NCI-H524 treated with DMSO at 0.1 percent for 48 hours (cell line): Measurements from ENCODE around the gene SLC2A6.

Source experiments
- DNase-seq: peaks from one replicate; lab custom pipeline; 2025; lab: John Stamatoyannopoulos, UW

SLC2A6 gene, protein sequence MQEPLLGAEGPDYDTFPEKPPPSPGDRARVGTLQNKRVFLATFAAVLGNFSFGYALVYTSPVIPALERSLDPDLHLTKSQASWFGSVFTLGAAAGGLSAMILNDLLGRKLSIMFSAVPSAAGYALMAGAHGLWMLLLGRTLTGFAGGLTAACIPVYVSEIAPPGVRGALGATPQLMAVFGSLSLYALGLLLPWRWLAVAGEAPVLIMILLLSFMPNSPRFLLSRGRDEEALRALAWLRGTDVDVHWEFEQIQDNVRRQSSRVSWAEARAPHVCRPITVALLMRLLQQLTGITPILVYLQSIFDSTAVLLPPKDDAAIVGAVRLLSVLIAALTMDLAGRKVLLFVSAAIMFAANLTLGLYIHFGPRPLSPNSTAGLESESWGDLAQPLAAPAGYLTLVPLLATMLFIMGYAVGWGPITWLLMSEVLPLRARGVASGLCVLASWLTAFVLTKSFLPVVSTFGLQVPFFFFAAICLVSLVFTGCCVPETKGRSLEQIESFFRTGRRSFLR

DNA sequence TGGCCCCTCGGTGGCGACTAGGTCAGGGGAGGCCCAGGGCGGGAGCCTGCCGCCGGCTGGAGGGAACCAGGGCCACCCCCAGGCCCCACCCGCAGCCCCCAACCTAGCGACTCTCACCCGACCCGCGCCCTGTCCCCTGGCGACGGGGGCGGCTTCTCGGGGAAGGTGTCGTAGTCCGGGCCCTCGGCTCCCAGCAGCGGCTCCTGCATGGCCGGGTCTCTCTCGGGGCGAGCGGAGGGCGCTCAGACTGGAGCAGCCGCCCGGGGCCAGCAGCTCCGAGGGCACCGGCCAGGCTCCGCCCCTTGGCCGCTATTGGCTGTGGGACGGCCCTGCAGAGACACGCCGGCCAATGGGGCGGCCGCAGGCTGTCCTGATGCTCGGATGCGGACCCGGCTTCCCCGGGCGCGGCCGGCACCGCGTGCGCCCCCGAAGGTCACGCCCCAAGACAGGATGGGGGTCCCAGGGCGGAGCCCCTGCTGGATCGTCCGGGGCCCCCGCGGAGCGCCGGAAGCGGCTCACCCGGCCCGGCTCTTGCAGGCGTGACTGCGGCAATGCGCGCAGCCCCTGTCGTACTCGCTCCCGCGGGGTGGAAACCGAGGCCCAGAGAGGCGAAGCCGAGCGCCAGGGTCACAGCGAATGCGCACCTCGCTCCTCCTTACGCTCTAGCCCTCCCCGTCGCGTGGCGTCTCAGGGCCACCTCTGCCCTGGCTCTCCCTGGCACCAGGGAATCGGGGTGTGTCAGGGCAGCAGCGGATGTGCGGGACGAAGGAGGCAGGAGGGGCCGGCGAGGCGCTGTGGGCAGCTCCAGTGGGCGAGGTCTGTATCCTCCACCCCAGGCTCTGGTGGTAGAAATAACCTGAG is at the start of gene SLC2A6:
TSS of gene SLC2A6 (minus strand) at position 249 of the 861 bp plus-strand sequence. CDS start at position 209, 40 bp downstream.
- peak; percentile 16 for DNase-seq

DNA sequence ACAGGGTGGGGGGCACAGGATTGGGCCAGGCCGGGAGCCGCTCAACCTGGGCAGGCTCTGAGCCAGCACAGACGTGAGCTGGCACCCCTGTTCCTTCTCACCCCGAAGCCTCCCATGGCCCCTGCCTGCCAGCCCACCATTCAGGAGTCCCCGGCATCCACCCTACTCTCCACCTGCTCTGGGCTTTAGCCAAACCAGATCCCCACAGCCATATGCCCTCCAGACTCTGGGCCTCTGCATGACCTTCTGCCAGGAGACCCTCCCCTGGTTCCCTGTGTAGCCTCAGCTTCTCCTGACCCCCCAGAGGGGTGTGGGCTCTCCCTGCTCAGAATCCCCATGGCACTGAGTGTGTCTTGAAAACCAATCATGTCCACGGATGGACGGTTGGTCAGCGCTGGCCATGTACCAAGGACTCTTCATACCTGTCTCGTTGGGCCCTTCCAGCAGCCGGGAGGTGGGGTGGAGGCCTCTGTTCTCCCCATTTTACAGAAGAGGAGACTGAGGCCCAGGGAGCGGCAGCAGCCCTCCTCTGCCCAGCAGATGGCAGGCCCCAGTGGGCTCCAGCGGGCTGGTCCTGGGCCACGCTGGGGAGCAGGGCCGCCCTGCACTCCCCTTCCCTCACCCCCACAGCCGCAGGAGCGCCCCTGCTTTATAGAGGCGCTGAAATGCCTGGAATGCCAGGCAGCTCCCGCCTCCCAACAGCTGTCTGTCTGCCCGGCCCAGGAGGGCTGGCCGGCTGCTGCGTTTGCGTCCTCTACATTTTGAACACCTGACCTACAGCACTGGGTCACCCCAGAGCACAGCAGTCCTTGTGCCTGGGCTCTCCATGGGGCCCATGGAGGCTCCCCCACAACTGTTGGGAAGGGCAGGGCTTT is 49.3 kb upstream of the SLC2A6 start:
- no peak for DNase-seq

DNA sequence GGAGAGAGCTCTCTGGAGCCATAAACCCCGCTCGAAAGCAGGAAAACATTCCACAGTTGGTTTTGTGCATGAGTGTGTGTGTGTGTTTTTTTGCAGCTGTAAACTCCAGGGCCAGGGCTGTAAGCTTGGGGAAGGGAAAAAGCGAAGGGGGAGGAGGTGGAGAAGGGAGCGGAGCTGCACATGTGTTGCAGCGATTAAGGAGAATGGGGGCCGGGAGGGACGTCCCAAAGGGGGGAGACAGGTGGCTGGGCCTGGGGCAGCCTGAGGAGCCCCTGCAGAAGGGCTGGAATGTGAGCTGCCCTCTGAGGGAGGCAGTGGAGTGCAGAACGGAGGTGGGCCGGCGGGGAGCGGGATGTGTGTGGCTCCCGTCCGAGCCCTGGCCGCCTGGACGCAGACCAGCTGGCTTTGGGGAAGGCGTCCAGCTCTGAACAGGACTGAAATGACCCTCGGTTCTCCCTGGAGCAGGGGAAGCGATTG is 48.6 kb upstream of the SLC2A6 start:
- no peak for DNase-seq

DNA sequence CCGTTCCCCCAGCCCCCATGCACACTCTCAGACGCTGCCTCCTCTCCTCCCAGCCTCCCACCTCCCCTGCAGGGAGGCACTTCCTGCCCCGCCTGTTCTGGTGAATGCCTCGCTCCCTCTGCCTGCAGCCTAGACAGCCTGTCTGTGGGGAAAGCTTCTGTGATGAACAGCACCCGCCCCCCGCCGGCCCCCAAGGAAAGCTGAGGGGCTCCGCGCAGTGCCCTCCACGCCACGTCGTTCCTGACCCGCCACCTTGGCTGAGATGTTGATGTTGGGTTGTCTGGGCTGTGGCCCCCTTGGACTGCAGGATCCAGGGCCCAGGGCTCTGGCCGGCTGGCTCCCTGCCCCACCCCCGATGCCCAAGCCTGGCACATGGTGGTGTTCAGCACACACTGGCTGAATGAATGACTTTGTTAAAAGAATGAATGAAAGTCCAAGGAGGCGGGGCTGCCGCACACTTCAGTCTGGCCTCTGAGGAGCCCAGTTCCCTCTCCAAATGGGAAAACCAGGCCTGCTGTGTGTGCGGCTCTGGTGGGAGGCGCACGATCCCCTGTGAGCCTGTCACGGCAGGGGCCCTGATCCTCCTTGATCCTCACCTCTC is 47.9 kb upstream of the SLC2A6 start:
- no peak for DNase-seq

DNA sequence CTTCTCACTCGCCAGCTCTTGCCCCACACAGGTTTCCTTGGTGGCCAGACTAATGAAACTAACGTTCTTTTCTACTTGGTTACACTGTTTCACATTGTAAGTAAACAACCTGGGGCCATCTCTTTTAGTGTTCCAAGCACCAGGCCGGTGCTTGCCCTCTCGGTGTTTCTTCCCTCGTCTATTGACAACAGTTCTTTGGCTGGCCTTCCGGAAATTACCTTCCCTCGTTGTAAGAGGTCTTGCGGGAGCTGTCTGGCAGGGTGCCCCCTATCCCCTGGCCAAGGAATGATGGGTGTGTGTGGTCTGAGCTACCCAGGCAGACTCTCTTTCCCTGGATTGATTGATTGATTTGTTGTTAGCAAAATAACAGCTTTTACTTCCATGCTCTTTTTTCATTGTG is 46.8 kb upstream of the SLC2A6 start:
- DNase-seq, result no peak

DNA sequence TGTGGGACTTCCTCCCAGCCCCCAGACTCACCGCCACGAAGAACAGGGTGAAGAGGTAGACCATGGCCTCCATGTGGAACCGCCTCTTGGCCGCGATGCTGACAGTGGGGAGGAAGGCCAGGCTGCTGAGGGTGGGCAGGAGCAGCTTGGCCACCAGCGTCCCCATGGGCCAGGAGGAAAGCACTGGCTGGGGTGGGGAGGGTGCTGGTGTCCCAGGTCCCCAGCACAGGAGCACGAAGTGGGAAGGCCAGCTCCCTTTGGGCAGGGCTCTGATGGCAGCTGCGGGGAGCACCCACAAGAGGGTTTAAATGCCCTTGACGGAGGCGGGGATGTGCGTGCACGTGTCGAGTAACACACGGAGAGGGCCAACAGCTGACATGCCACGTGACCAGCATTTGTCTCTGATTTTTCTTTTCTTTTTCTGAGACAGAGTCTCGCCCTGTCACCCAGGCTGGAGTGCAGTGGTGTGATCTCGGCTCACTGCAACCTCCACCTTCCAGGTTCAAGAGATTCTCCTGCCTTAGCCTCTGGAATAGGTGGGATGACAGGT is 45.9 kb upstream of the SLC2A6 start, which contains the start of gene MYMK:
TSS of gene MYMK (minus strand) at position 281 of the 550 bp plus-strand sequence. CDS start at position 166, 115 bp downstream.
- DNase-seq, result no peak

DNA sequence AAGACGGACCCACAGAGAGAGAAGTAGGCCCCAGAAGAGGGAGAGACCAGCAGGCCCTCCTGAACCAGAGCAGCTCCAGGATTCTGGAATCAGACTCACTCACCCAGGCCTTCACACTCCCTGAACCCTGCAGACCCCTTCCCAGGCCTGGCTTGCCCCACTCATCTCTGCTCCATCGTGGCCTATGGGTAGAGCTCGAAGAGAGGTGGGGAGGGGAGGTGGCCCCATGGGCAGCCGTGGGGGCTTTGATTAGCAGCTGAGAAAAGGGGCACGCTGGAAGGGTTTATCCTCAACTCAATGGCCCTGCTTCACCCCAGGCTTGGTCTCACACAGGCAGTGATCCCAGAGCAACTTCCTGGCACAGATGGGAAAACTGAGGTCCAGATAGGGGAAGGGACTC is 45.2 kb upstream of the SLC2A6 start:
- DNase-seq, result no peak

DNA sequence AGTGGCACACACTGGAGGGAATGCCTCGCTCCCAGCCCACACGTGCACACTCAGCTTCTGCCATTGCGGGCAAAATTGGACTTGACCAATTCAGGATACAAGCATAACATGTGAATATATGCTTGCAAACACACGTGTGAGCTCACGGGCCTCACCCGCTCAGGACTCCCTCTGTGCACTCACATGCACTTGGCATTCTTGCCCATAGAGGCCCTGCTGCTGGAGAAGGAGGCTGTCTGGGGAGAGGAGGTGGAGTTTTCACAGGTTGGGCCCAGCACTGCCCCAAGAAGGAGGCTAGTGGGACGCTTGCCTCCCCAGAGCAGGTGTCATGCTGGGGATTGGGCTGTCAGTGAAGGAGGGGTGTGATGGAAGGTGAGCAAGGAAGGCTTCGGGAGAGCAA is 44.2 kb upstream of the SLC2A6 start:
- DNase-seq, result no peak

DNA sequence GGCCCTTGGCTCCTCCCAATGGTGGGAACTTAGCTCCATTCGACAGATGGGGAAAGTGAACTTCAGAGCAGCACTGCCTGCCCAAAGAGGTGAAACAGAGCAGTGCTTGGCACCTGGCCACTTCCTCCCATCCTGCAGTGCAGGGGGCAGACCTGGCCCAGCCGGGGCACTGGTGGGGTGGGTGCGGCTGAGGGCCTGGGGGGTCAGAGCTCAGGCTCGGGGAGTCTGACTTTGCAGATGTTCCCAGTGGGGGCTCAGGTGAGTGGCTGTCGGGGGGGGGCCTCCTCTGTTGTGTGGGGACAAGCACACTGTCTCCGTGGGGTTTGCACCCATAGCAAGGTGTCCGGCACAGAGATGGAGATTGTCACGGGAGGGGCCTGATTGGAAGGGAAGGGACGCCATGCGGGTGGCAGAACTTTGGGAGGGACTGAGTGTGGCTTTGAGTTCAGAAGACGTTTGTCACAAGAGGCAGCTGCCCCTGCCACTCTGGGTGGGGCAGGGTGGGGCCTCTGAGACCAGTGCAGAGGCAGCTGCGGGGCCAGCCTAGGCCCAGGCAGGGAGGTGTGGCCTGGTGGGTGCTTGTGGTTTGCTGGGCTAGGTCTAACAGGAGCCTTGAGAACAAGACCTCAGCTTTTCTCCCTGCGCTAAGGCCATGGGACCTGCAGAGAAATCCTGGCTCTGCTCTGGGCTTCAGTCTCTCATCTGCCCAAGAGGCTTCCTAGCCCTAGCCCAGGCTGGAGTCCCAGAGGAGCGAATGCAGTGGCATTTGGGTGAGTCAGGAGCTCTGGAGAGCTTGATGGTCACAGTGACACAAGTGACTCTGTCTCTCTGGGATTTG is 43.4 kb upstream of the SLC2A6 start:
- no peak for DNase-seq

DNA sequence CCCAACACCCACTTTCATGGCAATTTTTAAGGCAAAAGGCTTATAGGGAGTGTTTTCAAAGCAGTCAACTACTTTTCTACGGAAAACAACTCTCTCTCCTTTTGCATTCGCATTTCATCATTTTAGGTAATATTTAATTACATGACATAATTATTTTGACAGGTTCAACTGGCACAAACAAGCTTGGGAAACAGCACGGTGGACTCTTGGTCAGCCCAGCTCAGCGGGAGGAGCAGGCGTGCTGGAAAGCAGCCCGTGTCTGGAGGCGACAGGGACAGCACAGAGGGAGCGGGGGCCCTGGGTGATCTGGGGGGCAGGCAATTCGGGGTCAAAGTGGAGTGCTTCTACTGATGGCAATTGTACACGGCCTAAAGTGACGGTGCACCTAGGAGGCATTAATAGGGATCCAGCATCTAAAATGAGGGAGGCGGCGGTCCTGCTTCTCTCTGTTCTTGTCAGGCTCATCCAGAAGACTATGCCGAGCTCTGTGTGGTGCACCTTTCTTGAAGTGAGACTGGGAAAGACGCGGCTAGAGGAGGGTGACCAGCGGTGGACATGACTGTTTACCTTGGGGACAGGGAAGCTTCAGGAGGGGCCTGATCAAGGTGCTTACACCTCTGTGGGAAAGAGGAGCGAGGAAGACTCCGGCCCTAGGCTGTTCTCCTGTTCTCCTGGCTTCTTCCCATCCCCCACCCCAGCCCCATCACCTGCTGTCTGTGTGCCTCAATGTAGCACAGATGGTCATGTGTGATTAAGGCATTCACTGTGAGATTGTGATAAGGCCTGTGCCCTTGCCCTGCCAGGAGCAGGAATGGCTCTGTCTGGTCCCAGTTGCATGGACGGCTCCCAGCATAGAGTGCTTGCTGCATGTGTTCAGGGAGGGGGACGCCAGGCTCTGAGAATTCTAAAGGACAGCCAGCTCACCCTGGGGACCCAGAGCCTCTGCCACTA is 42.5 kb upstream of the SLC2A6 start:
- DNase-seq, result peak; percentile 20

DNA sequence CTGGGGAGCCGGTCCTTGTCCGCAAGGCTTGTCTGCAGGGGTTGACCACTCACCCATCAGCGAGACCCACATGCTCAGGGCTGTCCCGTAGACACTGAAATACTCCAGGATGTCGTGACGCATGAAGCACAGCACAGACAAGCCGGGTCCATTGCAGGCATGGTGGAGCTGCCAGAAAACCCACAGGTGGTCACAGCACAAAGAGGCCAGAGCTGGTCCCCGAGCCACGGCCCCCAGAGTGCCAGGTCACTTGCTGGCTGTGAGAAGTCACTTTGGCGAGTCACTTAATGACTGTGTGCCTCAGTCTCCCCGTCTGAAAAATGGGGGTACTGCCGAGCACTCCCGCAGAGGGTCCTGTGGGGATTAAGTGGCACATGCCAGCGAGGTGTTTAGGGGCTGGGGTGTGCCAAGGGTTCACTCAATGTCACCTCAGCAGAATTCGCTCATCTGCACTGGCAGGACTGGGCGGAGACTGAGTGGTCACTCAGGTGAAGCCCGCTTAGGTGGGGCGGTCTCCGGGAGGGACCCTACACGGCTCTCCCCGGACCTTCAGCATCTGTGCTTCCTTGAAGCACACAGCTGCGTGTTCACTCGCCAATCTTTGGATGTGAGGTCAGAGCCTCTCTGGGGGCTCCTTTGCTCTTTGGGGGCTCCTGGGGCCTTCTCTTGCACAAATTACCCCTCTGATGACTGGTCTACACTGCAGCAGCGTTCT is 41.4 kb upstream of the SLC2A6 start:
- no peak for DNase-seq

DNA sequence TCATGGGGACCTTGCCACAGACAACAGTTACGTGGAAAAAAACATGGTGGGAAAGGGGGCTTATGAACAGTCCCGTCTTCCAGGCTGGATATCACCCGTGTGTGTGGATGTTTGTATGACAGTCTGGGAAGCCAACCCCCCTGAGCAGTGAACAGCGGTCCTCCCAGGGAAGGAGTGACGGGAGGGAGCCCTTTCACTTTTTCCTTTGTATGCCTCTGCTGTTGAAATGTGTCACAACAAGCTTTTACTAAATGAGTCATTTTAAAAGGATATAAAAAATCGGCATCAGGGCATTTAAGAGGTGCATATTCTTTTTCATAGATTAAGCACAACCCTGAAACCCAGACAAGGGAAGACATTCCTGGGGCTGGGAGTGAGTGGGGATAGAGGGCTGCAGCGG is 40.8 kb upstream of the SLC2A6 start:
- DNase-seq, result no peak

DNA sequence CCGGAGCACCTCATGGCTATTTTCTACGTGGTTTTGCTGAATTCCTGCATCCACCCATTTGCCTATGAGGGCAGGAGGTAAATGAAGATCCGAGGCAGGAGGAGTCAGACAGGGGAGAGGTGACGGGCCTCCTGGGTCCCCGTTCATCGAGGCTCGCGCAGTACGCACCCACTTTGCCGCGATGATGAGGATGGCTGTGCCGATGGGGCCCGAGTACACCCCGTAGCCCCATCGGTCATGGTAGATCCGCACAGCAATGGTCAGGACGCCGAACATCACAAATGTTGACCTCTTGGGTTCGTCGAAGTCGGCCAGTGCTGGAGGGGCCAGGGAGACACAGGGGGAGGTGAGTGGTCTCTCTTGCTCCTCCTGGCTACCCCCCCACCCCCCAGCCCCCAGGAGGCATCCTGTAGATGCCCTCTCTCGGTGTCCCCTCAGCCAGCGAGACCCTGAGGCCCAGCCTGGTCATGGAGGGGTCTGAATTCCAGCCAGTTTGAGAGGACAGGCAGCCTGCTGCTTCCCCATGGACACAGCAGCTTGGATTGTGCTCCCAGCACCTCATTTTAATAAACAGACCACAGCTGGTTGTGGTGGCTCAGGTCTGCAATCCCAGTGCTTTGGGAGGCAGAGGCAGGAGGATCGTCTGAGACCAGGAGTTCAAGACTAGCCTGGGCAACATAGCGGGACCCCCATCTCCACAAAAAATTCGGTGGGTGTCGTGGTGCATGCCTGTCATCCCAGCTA is 40.0 kb upstream of the SLC2A6 start:
- no peak for DNase-seq

DNA sequence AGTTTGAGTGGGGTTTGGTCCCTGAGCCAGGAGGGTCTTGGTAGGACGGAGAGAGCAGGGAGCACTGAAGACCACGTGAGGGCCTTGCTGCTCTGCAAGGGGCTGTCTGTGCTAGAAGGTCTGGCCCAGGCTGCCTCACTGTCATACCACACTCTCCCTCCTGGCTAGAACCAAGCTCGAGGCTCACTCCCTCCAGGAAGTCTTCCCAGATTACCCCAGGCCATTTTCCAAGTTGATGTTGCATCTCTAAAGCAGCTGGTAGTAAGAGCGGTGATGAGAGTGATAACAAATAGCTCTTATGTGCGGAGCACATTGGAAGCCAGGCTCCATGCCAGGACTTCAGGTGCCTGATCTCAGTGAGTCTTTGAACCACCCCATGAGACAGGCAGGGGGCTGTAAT is 39.3 kb upstream of the SLC2A6 start:
- DNase-seq, result no peak

DNA sequence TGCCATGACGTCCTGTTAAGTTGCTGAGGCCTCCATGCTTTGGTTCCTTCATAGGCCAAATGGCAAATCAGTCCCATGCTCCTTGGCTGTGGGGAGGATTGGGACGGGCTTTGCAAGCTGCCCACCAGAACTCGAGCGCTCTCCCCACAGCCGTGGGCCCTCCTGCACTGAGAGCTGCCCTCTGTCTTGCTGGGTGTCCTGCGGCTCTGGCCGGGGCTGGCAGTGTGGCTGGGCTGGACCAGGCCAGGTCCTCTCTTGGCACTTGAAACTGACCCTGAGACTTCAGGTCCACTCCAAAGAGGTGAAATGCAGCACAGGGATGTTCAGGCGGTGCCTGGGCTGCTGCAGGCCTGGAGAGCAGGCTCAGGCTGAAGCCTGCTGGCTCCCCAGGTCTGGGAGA is 38.8 kb upstream of the SLC2A6 start:
- no peak for DNase-seq

DNA sequence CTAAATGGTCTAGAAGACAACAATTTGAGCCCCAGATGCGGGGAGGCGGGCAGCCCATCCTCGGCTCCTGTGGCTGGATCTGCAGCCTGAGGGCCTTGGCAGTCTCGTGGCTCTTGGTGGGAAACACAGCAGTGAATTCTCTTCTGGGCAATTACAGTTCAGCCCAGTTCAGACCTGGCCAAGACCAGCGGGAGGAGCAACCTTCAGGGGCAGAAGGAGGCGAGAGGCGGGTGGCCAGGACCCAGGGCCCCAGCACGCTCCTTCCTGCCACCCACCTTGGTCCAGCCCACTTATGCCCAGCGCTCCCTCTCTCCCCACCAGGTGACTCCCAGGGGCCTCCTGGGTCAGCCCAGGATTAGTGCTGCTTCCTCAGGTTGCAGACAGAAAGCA is 38.1 kb upstream of the SLC2A6 start:
- no peak for DNase-seq

DNA sequence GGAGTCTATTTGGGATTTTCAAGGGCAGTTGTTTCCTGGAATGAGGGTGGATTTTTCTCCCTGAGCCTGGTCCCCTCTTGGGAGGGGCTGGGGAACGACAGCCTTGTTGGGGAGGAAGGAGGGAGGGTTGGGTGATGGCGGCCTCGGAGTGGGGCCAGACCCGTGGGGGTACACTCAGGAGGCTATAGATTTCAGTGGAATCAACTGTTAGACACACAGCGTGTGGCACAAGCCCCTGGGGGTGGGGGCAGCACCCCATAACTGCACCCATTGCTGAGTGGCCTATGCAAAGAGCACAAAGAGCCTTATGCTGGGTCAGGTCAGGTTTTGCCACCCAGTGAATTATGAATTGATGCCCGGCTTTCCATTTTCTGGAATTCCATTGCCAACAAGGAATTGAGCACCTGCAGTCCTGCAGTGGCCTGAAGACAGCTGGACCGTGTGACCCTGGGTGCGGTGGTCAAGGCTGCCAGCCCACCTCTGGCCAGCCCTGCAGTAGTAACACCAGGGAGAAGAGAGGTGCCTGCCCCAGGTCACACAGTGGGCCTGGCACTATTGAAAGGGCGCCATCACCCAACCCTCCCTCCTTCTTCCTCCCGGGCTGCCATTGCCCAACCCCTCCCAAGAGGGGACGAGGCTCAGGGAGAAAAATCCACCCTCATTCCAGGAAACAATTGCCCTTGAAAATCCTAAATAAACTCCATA is 37.5 kb upstream of the SLC2A6 start:
- DNase-seq, result no peak
